ENCODE results near the gene PFKM. TPM values are rescaled to one million over a fixed set of nuclear protein-coding genes. Genes with fewer than 3 reads are reported as not detected.
A peak's percentile ranks its signal among the peaks of the same experiment; 100 is the strongest.

The PFKM gene
- total and polyA plus RNA-seq, 2 of the 4 experiments (the other 2 are of a cell fraction), result 56.7 to 82.6 TPM

DNA sequence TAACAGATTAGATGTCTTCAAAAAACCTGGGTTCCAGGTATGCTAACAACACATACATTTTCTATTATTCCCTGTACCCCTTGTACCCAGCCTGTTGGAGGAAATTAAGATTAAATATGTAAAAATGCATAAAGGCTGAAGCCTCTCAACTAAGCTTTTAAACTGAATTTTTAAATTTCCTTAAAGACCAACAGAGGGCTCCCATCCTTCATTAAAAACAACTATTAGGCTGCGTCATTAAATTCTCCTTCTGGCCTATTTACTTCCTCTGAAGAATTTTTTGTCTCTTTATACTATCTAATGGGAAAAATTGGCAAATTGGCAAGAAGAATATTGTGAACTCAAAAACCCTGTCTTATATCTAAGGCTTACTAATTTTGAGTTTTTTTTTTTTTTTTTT lies 35.1 kb upstream of the PFKM start:
- H4K5ac ChIP-seq (ENCODE audit: low read depth, low read length), result no peak overlapping the region
- no CpG with 5 or more reads among the region's 1 CpG for WGBS, 2 experiments (ENCODE audit: extremely low coverage in 2 of 2, insufficient read length in 1 of 2)
- no peaks in the 10 kb centered on the region for H3K4me1 ChIP-seq (ENCODE audit: control insufficient read depth, insufficient read depth, low read length)
- no peaks in the 10 kb centered on the region for H3K79me1 ChIP-seq (ENCODE audit: low read depth in 1 of 2, low read length in 2 of 2)
- ATAC-seq (ENCODE audit: low read depth) (no peak; the same call in 1 of the 2 replicates), DNase-seq (peak; percentile 13)
- H3K4me3 ChIP-seq (ENCODE audit: insufficient read depth, low read depth, low read length), result no peak overlapping the region
- H3K4ac ChIP-seq (ENCODE audit: low read depth, low read length), result no peak overlapping the region
- H4K20me1 ChIP-seq (ENCODE audit: insufficient read depth, low read length), result no peaks in the 10 kb centered on the region
- intact Hi-C loops (cut with micrococcal nuclease) (loop anchor here (1.0 to 10.0 kb wide), 2 partner anchors 81 to 531 kb away; no protein-coding TSS in a partner anchor), in situ Hi-C loops (cut with MboI; ENCODE audit: low sequenced_read_pairs) (no loop called here), dilution Hi-C loops (cut with HindIII; ENCODE audit: low sequenced_read_pairs, unreplicated experiment) (no loop called here)
- H3K4me2 ChIP-seq (ENCODE audit: low read depth, low read length), result no peak overlapping the region
- H2BK20ac ChIP-seq (ENCODE audit: low read depth, low read length), result no peak overlapping the region
- no peaks in the 10 kb centered on the region for H3K27me3 ChIP-seq (ENCODE audit: control insufficient read depth, insufficient read depth, low read length)
- no peak overlapping the region for H2BK5ac ChIP-seq (ENCODE audit: low read depth, low read length, poor library complexity, severe bottlenecking)
- no peak overlapping the region for H2BK15ac ChIP-seq (ENCODE audit: low read depth, low read length)
- H3K9me1 ChIP-seq (ENCODE audit: insufficient read depth, low read length), result no peaks in the 10 kb centered on the region
- H2AK9ac ChIP-seq (replicated peaks; ENCODE audit: low read depth, low read length, poor library complexity), result no peak overlapping the region
- H4K8ac ChIP-seq (ENCODE audit: low read depth in 2 of 2, low read length in 2 of 2), result no peak overlapping the region
- no peak overlapping the region for H2BK120ac ChIP-seq (ENCODE audit: low read depth, low read length)
- no peak overlapping the region for H3K14ac ChIP-seq (replicated peaks; ENCODE audit: low read depth, low read length)
- no peak overlapping the region for H2AK5ac ChIP-seq (ENCODE audit: low read depth, low read length)
- H3K23ac ChIP-seq (ENCODE audit: low read depth, low read length), result no peak overlapping the region
- no TSS peak for BruUV-seq (replicated peaks)
- H3K27ac ChIP-seq (ENCODE audit: insufficient read depth, low read length), result no peak overlapping the region
- no peak overlapping the region for H3K56ac ChIP-seq (ENCODE audit: extremely low read depth, insufficient read depth, low read length)
- H2AFZ ChIP-seq (replicated peaks; ENCODE audit: low read length, poor library complexity), result no peak overlapping the region
- H3K9ac ChIP-seq (ENCODE audit: low read depth, low read length), result no peak overlapping the region
- POLR2A ChIA-PET (ENCODE audit: unreplicated experiment), result no interaction called here
- H3K18ac ChIP-seq (ENCODE audit: low read depth, low read length), result no peak overlapping the region
- H3K9me3 ChIP-seq (ENCODE audit: control insufficient read depth, insufficient read depth, low read length), result no peaks in the 10 kb centered on the region
- no peak for TF ChIP-seq NFE2L2 (IDR thresholded peaks at IDR 0.05; ENCODE audit: low read depth, low read length)
- TF ChIP-seq SMC3 (IDR thresholded peaks at IDR 0.05; ENCODE audit: low read depth, low read length), result peak; percentile 34; the same call in 1 of the 2 replicates
- TF ChIP-seq FOS (IDR thresholded peaks at IDR 0.05; ENCODE audit: low read depth, low read length), result no peak
- TF ChIP-seq CEBPB (IDR thresholded peaks at IDR 0.05; ENCODE audit: low read depth, low read length), result no peak
- TF ChIP-seq, protein P1, sequence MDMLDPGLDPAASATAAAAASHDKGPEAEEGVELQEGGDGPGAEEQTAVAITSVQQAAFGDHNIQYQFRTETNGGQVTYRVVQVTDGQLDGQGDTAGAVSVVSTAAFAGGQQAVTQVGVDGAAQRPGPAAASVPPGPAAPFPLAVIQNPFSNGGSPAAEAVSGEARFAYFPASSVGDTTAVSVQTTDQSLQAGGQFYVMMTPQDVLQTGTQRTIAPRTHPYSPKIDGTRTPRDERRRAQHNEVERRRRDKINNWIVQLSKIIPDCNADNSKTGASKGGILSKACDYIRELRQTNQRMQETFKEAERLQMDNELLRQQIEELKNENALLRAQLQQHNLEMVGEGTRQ (IDR thresholded peaks at IDR 0.05; ENCODE audit: low read depth, low read length), result no peak
- TF ChIP-seq RCOR1 (IDR thresholded peaks at IDR 0.05; ENCODE audit: insufficient replicate concordance, low read length), result no peak
- no peak for TF ChIP-seq POLR2A (IDR thresholded peaks at IDR 0.05; ENCODE audit: low read depth, low read length)
- TF ChIP-seq MXI1 (IDR thresholded peaks at IDR 0.05; ENCODE audit: borderline replicate concordance, low read depth, low read length), result no peak
- TF ChIP-seq RFX5 (IDR thresholded peaks at IDR 0.05; ENCODE audit: low read depth, low read length), result no peak
- TF ChIP-seq, protein P2, sequence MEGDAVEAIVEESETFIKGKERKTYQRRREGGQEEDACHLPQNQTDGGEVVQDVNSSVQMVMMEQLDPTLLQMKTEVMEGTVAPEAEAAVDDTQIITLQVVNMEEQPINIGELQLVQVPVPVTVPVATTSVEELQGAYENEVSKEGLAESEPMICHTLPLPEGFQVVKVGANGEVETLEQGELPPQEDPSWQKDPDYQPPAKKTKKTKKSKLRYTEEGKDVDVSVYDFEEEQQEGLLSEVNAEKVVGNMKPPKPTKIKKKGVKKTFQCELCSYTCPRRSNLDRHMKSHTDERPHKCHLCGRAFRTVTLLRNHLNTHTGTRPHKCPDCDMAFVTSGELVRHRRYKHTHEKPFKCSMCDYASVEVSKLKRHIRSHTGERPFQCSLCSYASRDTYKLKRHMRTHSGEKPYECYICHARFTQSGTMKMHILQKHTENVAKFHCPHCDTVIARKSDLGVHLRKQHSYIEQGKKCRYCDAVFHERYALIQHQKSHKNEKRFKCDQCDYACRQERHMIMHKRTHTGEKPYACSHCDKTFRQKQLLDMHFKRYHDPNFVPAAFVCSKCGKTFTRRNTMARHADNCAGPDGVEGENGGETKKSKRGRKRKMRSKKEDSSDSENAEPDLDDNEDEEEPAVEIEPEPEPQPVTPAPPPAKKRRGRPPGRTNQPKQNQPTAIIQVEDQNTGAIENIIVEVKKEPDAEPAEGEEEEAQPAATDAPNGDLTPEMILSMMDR (conservative IDR thresholded peaks at IDR 0.05; ENCODE audit: low read depth, low read length), result 0 out of 2 replicates have a peak, but pooled peaks have one; percentile 20
- no peak for TF ChIP-seq BHLHE40 (IDR thresholded peaks at IDR 0.05; ENCODE audit: low read depth, low read length)
- H4K91ac ChIP-seq (ENCODE audit: insufficient read depth, low read depth, low read length), result no peak overlapping the region
- CTCF ChIA-PET, result interaction anchor here (0.7 kb wide), 1 partner anchor 341 kb away, joined by 4 read pairs; no protein-coding TSS in a partner anchor
- peaks cover 20% of the 10 kb centered on the region for H3K36me3 ChIP-seq (ENCODE audit: control insufficient read depth, insufficient read depth, low read length)
